ENCODE measurements around the gene EXOC2.
A peak's percentile ranks its signal among the peaks of the same experiment; 100 is the strongest.

EXOC2 gene

DNA sequence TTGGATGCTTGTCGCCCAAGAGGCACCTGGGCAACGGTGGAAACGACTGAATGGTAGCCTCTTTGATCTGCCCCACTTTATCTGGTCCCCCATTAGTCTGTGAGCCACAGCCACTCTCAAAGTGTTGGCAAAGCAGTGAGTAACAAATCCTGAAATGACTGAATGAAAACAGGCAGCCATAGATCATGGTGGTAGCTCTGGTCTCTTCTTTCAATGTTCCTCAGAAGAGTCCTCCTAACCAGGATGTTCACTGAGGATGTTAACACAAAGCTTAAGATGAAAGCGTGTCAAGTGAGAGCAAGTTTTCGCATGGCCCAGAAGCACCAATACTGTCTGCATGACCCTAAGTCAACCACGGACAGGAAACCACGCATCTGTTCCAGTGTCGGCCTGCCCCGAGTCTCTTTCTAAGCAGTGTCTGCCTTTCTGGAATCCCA is 194.1 kb downstream of the EXOC2 start:
- no peak for DNase-seq (ENCODE audit: low read depth)

DNA sequence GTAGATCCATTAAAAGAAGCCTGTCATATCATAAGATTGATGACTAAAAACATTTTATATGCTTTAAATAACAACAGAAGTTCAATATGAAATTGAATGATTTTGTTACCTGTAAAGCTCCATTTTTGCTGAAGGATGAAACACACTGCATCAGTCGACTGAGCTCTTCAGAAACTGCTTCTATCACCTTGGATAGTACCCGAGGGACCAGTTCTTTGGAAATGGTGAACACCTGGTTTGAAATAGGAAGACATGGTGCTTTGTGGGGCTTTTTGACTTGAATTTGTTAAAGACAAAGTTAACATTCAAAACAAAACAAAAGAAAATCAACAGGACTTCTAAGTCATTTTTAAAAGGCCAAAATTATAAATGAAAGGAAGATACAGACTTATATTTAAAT is 195.7 kb downstream of the EXOC2 start:
- DNase-seq (ENCODE audit: low read depth): no peak

DNA sequence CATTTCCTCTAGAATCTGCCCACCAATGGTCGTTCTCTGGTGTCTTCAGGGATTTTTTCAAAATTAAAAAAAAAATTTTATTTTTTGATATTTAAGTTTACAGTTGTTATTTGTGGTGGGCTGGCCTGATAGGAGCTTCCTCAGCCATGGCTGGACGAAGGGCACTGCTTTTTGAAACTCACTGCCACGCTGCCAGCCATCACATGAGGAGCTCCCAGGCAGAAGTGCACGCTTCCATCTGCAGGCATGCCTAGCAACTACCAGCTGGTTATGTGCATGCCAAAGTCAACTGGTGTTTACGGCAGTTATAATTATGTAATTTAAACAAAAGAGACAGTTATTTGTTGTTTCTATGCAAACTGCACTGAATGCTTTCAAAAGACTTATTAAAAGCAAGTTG is 196.3 kb downstream of the EXOC2 start:
- DNase-seq (ENCODE audit: low read depth): no peak

DNA sequence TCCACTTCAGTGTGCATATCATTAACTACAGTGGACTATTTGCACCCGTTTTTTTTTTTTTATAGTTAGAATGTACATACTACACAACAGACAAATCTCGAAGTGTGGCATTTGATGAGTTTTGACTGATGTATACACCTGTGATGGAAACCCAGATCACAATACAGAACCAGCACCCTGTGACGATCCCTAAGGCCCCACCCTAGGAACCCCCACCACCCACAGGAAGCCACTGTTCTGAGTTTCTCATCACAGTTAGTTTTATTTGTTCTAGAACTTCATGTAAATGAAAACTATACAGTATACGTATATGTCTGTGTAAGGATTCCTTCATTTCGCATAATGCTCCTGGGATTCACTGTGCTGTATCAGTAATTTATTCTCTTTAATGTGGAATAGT is 198.5 kb downstream of the EXOC2 start:
- no peak for DNase-seq (ENCODE audit: low read depth)

DNA sequence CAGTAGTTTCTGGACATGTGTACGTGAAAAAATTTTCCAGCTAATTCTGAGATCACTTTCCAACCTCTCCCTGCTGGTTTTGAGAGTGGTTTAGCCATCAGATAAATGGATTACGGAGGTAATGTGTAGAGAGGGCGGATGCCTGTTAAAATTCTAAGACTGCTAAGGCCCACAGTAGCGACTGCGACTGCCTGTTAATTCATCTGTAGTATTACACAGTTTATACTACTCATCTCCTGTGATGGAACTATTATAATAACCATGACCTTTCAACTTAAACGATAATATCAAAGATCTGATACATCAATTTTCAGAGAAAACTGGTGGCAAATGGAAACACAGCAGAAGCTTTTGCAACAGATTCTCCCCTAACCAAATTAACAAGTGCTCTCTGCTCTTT is 199.1 kb downstream of the EXOC2 start:
- DNase-seq (ENCODE audit: low read depth): no peak

DNA sequence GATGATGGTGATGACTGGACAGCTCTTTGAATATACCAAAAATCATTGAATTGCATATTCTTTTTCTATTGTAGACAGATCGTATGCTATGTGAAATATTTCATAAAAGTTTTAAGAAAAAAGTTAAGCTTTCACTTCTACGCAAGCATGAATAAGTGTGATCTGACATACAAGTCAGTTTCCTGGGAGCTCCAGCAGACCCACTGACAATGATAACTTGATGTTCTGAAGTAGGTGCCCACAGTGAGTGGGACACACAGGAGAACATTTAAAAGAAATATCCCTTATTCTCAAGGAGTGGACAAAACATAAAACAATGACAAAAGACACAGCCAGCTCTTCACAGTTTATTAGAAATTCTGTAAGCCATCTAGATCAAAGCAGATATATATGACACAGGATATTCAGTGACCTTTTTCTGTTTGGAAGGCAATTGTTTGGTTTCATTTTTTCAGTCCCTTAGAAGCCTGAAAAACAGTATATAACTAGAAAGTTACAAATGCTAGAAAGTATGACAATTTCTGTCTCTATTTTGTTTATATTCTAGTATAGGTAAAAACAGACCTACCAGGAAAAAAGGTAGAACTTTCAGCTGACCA is 200.0 kb downstream of the EXOC2 start:
- no peak for DNase-seq (ENCODE audit: low read depth)

DNA sequence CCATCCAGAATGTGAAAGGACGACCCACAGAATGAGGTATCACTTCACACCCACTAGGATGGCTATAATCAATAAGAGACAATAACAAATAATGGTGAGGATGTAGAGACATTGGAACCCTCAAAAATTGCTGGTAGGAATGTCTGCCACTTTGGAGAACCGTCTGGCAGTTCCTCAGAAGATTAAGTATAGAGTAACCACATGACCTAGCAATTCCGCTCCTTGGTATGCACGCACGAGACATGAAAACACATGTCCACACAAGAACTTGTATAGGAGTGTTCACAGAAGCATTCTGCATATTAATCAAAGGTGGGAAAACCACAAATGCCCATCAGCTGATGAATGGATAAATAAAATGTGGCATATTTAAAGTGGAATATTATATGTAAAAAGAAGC is 200.8 kb downstream of the EXOC2 start:
- no peak for DNase-seq (ENCODE audit: low read depth)

DNA sequence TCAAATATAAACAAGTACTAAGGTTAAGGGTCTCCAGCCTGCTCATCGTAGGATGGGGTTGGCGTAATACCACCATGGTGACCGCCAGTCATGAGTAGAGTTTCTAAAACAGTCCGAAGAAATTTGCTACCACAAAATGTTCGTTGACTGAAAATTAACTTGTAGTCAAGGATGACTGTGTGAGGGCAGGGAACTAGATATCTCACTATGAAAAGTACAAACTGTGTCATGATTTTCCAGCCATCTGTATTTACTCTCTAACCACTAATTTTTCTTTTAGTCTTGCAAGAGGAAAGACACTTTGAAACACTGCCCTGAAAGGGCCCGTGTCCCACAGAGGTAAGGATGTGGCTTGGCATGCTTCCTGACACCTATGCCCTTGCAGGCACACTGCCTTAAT is 201.7 kb downstream of the EXOC2 start:
- no peak for DNase-seq (ENCODE audit: low read depth)

DNA sequence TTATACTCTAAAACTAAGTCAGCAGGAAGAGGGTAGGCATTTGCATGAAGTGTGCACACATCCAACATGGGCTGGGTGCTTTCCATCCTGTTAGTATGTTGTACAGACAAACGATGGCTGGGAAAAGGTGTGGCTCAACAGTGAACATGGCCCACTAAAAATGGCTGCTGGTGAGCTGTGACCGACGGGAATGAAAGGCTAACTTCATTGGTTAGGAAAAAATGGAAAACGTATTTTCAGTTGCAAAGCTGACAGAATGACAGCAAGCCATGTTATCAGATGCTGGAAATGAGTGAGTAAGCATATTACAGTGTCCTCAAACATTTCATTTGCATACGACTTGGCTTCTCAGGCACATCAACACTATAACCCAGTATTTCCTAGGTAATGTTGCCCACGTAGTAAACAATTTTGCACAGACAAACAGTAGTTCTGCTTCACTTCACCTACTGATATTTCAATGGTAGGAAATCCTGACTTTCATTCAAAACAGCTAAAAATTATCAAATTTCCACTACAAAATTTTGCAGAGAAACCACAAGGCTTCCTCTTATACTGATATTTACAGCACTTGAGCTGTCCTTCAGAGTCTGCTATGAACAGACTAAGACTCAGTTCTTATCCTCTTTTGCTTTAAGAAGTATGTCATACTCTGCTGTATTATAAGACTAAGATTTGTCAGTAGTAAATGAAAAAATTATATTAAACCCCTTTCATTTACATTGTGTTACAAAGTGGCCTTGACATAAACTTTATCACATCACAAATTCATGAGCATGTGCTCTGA is 202.5 kb downstream of the EXOC2 start:
- DNase-seq (ENCODE audit: low read depth): no peak

DNA sequence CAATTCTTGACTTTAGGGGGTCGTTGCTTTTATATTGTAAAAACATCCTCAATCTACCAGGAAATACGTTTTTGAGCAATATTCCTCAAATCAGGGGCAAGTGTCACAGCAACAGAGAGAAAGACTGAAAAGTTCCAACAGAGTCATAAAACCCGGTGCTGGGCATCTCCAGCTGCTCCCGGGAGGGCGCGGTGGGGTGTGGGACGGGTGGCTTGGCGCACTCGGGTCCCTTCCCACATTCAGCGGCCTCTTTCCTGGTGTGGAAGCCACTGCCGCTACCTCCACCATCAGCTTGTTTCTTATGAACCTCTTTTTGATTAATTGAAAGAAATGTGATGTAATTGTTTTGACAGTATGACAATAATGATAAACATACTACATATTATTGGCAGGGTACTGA is 203.2 kb downstream of the EXOC2 start:
- no peak for DNase-seq (ENCODE audit: low read depth)

DNA sequence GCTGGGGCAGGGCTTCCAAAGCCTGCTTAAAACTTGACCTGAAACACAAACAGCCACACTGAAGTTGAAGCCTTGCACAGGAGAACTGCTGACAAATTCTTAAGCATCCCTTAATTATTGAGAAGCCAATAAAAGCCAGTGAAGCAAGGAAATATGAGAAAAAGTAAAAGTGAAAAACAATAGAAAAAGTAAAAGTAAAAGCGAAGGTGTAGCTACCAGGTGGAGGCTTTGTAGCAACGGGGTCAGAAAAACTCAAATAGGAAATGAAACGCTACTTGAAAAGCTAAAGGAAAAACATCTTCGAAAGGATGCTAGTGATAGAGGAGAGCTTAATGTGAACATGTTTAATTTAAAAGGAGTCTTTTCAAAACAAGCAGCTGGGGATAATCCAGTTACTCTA is 203.9 kb downstream of the EXOC2 start:
- DNase-seq (ENCODE audit: low read depth): no peak

DNA sequence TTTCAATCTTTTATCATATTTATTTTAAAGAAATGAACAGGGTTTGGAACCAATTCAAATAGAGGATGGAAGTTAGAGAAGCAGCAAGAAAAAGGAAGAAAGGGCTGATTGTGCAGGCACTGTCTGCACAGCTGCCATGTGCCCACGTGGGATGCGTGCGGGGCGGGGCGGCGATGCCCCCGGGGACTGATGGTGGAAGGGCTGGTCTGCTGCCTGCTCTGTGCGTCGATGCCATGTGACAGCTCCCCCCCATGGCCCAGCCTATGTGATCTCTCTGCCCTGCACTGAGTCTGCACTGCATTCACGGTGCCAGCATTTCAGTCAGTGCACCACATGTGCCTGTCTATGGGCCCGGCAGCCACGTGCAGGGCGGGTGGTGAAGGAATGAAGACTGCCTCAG is 205.0 kb downstream of the EXOC2 start:
- DNase-seq (ENCODE audit: low read depth): no peak

DNA sequence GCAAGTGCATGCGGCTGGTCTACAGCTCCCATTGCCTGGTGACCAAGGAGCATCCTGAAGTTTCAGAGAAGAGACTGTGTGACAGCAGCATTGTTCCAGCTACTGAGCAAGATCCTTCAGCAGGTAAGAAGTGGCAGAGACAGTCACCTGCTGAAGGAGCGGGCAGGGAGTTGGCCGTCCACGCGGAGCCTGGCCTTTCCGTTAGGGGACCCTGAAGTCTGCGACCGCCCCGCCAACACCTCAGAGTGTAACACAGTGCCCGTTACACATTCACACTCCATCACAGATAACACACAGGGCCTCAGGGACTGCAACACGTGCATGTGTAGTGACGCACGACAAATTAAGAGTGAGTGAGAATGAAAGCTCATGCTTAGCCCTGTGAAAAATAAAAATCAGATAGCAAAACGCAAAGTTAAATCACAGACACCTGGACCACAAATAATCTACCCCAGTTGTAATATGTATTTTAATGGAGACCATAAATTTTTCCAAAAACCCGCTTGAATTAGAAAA is 207.2 kb downstream of the EXOC2 start:
- no peak for DNase-seq (ENCODE audit: low read depth)

DNA sequence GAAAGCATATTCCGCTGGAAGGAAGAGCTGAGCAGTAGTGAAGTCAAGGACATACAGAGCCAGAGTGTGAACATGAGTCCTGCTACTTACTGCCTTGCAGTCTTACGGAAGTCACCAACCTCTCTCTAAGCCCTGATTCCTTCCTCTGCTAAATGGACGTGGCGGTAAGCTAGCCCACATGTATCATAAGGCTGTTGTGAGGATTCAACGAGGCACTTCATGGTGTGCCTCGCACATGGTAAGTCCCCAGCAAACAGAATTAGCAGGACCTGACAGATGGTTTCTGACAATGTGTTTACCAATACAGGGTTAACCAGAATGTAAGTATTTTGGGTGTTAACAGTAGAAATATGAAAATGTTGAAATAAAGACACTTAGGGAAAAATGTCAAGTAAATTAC is 208.2 kb downstream of the EXOC2 start:
- DNase-seq (ENCODE audit: low read depth): no peak

DNA sequence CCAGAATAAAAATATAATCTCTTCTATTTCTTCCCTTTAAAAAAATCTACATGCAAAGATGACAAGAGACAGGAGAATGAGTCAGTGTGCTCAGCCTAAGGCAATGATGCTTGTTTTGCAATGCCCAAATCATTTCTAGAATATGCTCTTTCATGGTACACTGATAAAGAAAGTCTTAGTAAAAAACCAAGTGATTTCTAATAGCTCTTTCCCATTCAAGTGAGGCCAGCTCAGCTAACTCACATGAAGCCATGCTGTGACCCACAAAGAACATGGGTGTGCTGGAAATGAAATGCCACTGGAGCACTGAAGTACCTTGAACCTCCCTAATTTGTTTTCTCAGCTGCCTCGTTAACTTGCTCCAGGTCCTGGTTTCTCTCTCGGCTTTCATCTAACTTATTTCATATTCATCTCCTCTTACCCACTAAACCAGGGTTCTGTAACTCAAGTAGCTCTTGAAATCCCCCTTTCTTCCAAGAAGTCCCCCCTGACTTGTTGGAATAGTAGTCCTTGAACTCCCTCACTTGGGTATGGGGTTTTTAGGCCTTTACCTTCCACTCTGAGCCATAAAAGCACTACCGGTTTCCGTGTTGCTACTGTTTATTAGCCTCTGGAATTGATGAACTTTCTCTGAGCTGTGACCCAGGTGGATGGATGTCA is 208.7 kb downstream of the EXOC2 start:
- DNase-seq (ENCODE audit: low read depth): peak; percentile 15

DNA sequence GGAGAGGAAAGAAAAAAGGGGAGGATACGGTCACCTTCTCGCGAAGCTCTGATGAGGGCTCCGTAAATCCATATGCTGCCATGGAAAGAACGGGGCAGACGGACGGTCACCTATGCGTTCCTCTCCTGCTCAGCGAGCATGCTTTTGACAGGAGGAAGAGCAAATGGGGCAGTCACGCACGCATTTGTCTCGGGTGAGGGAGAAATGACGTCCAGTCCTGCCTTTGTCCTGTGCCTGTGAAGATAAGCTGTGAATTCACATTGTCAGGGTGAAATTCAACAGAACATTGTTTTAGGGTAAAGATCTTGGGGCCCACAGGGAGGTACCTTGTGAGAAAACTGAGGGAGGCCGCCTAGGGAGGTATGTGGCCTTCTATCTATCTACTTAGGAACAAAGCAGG is 217.6 kb downstream of the EXOC2 start:
- no peak for DNase-seq (ENCODE audit: low read depth)

DNA sequence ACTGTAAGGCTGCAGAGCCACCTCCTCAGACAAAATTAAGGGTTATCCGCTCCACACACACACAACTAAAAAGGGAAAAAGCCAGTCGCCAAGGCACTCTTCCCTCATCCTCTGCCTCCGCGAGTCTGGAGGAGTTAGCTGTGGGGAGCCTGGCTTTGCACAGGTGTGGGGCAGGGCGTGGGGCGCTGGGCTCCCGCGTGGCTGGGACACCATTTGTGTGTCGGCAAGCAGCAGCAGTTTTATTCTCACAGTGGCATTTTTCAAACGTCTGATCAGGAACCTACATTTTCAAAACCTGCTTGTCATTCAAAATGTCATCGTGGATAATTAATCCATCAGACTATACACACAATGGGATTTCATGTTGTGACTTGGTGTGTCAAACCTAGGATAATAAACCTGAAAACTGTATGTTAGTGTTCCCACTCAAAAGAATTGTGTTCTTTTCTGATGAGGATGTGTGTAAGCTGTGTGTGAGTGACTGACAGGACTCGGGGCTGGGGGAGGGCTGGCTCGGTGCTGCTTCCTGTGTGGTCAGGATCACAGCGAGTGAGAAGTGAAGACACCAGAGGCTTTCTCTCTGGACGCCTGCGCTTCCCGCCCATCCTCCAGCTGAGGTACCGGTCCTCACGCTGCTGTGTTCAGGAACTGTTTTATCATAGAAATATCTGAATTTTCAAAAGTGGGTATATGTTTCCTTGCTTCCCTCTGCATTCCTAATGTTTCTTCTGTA is 218.3 kb downstream of the EXOC2 start:
- peak; percentile 10 for DNase-seq (ENCODE audit: low read depth)

DNA sequence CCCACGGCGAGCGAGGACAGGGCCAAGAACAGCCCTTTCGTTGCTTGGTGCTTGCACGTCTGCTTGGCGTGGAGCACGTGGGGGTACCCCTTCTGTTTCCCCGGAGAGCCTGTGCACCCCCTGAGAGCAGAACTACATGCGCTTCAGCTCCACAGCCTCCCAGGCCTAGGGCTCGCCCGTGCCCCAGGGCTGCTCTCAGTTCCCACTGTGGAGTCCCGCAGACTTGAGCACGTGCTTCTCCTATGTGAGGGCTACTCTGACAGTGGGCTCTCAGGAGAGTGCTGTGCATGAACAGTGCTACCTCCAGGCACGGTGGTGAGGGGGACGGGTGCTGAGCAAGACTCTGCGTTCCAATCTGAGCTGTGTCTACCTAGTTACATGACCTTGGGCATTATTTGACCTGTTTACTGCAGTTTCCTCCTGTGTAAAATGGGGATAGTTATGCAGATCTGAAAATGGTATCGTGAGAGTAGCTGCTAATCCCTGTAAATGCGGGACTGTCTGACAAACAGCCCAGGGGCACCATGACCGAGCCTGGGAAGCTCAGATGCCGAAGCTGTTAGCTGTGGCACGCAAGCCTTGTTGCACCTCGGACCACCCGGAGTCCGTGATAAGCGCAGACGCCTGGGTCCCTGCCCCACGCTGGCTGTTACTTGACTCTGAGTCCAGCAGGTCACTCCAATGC is 219.0 kb downstream of the EXOC2 start:
- no peak for DNase-seq (ENCODE audit: low read depth)

DNA sequence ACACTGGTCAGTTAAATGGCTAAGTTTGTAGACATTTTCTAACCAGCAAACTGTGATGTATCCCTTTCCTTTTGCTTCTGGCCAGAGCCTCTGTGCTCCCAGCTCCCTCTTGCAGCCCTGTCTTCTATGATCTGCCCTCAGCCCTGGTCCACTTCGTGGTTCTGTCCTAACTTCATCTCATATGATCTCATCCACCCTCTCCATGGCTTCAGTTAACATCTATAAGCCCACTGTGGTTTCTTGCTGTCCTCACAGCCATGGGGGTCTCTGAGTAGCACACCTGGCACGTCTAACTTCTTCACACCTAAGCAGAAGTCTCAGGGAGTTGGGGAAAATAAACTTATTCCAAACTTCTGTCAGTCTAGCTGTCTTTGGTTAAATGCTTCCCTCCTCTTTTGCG is 219.6 kb downstream of the EXOC2 start:
- DNase-seq (ENCODE audit: low read depth): no peak

DNA sequence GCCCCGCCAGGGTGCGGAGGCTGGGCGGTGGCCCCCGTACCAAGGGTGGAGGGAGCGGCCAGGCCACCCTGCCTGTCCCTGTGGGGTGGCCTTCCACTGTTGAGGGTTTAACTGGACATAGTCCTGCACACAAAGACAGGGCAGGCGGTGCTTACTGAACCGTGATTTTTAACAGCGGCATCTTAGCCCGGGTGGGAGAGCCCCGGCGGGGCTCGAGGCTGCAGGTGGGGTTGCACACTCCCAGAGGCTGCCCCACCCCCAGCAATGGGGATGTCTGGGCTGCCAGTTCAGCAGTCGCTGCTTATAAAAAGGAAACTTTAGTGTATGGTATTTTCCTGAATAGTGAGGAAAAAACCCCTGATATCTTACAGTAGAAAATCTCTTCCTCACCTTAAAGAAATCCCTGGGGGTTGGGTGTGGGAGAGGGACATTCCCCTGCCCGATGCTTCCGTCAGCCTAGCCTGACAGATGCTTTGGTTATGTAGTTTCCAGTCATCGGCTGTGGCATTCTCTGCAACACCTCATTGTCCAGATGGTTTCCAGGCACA is 222.0 kb downstream of the EXOC2 start:
- no peak for DNase-seq (ENCODE audit: low read depth)

DNA sequence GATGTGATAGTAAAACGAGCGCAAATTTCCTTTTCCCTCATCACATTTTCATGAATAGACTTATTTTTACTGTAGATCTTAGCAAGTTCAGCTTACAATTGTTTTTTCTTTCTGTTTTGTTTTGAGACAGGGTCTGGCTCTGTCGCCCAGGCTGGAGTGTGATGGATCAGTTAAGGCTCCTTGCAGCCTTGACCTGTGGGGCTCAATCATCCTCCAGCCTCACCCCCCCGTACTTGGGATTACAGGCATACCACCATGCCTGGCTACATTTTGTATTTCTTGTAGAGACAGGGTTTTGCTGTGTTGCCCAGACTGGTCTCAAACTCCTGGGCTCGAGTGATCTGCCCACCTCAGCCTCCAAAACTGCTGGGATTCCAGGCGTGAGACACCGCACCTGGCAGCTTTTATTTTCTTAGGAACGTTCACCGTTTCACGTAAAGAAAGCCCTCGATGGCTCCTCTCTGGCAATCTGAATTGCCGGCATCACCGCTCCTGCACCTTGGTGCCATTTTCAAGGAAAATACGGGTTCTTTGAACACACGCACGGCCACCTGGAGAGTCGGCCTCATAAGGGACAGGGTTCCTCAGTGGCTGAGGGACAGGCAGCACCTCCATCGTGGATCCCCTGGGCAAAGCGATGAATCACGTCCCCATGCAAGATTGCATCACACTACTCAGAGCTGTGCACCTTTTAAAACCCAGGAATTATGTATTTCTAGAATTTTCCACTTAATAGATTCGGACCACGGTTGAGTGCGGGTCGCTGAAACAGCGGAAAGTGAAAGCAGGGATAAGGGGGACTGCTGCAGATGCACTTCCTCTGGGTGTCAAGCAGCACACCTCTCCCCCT is 222.7 kb downstream of the EXOC2 start:
- DNase-seq (ENCODE audit: low read depth): no peak

Measured in EH (cell line).